ENCODE data around the gene GRIN1.

Gene GRIN1

GRCh38 chr9:137138722-137139467, at the start of gene GRIN1:
Gene GRIN1 (plus strand): TSS chr9:137139154. CDS start chr9:137139487, 333 bp downstream.
- DNase-seq = no peak

GRCh38 chr9:137089232-137089947, 49.6 kb upstream of the GRIN1 start:
- no peak for DNase-seq

GRCh38 chr9:137095664-137096517, 43.1 kb upstream of the GRIN1 start:
- DNase-seq = no peak

GRCh38 chr9:137096785-137097546, 42.0 kb upstream of the GRIN1 start:
- DNase-seq = no peak

GRCh38 chr9:137097761-137098462, 41.0 kb upstream of the GRIN1 start:
- DNase-seq = no peak

GRCh38 chr9:137099231-137099630, 39.7 kb upstream of the GRIN1 start:
- no peak for DNase-seq

GRCh38 chr9:137103206-137103999, 35.6 kb upstream of the GRIN1 start:
- no peak for DNase-seq

- DNase-seq = no peak
These were observed 32.9 kb upstream of the GRIN1 start for GRCh38 chr9:137105814-137106661.

- no peak for DNase-seq
These were observed 32.2 kb upstream of the GRIN1 start for GRCh38 chr9:137106662-137107250.

GRCh38 chr9:137107312-137107921, 31.5 kb upstream of the GRIN1 start:
- DNase-seq = no peak

GRCh38 chr9:137107982-137108381, 31.0 kb upstream of the GRIN1 start:
- no peak for DNase-seq

- no peak for DNase-seq
These were observed 30.2 kb upstream of the GRIN1 start for GRCh38 chr9:137108608-137109249.

- DNase-seq = no peak
These were observed 29.5 kb upstream of the GRIN1 start for GRCh38 chr9:137109250-137110146.

- DNase-seq = no peak
These were observed 28.6 kb upstream of the GRIN1 start for GRCh38 chr9:137110147-137110910.

- no peak for DNase-seq
These were observed 27.8 kb upstream of the GRIN1 start for GRCh38 chr9:137110911-137111787.

All from NCI-H1417 treated with DMSO at 0.1 percent for 48 hours (cell line).